ENCODE data around the gene RGS3.
"Not testable (repeated sequence)": the region's sequence is repeated elsewhere in the genome, so short reads cannot be mapped to it uniquely, and the experiment has no call there.

Gene RGS3

DNA sequence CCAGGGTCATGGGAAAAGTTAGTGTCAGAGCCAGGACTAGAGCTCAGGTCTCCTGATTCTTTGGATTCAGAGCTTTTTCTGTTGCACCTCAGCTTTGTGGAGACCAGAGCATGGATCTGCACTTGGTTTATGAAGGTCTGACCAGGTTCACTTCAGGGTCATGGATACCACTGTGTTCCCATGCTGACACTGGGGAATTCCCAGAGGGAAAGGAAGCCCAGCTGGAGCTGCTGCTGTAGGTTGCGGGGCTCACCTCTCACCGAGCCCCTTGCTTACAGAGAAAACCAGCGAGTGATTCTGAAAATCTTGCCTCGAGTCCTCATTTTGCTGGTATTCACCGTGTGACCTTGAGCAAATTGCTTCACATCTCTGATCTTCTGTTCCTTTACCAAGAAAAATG is 83.0 kb downstream of the RGS3 start:
- no peak for DNase-seq (ENCODE audit: low read depth, low spot score)

DNA sequence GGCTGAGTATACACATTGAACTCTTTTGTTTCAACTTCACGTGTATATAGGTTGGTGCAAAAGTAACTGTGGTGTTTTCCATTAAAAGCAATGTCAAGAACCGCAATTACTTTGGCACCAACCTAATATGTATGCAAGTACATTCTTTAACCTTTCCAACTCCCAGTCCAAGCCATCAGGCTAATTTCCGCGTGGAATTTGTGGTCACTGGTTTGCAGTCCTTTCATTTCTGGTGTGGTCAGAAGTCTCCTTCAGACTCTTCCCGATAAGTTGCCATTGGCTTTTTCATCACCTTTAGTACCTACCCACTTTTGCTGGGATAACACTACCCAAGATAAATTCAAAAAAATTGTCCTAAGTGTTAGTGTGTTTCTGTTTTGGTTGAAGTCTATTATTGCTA is 84.0 kb downstream of the RGS3 start:
- DNase-seq (ENCODE audit: low read depth, low spot score), result no peak

DNA sequence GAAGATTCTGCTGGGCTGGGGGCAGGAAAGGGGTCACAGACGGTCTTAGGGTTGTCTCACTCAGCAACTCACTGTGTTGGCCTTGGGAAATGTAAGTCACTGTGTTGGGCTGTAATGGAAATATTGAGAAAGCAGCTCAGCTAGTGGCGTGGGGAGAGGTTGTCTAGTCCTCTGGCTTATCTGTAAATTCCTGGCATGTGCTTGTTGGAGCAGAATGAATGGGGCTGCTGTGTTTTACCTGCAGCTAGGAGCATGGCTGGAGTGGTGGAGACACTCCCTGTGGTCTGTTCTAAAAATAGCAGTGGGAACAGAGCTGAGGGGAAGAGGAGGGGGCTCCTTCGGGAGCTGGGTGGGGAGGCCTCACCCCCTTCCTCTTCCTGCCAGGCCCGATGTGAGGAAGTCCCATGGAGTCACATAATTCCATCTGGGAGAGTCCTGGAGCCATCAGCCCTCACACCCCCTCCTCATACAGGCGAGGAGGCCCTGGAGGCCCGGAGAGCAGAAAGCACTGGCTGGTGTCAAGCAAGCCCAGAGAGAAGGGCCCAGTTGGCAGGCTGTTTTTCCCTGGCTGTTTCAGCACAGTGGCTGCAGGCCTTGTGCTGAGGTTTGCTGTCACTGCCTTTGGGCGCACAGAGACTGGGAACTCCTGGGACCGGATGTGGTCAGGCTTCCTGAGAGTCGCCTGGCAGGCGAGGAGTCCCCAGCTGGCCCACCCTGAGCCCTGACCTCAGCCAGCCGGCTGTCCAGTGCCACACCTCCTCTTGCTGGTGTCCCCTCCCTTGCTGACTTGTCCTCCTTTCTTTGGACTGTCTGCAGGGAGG is 84.9 kb downstream of the RGS3 start:
- DNase-seq (ENCODE audit: low read depth, low spot score), result no peak

- DNase-seq (ENCODE audit: low read depth, low spot score), result not testable (repeated sequence)
Observed at GRCh38 chr9:113549892-113550291, 86.4 kb downstream of the RGS3 start.

DNA sequence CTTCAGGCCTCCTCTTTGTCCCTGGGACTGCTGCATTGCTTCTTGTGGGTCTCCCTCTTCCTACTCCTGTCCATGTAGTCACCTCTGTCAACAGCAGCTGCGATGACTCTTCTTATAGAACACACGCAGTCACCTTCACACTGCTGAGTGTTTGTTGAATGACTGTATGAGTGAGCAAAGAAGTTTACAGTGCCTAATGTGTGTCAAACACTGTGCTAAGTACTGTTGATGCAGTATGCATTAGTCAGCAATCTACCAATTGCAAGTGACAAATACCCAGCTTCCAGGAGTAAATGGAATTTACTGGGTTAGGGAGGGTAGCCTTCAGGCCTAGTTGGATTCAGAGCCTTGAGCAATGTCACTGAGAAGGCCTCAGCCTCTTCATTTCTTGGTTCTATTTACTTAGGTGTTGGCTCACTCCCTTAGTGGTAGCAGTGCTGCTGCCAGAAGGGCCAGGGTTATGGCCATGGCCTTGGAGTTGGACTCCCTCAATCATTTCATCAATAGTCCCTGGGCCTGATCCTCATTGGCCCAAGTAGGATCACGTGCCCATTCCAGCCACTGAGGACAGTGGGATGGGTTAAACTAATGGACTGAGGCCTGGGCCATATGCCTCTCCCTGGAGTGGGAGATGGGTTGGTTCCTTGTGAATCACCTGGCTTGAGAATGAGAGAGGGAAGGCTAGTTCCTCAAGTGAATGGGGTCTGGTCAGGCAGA is 93.5 kb downstream of the RGS3 start:
- DNase-seq (ENCODE audit: low read depth, low spot score), result no peak

GRCh38 chr9:113558632-113559502 is 95.3 kb downstream of the RGS3 start:
- DNase-seq (ENCODE audit: low read depth, low spot score), result no peak

- no peak for DNase-seq (ENCODE audit: low read depth, low spot score)
Observed at GRCh38 chr9:113559834-113560800, 96.6 kb downstream of the RGS3 start.

DNA sequence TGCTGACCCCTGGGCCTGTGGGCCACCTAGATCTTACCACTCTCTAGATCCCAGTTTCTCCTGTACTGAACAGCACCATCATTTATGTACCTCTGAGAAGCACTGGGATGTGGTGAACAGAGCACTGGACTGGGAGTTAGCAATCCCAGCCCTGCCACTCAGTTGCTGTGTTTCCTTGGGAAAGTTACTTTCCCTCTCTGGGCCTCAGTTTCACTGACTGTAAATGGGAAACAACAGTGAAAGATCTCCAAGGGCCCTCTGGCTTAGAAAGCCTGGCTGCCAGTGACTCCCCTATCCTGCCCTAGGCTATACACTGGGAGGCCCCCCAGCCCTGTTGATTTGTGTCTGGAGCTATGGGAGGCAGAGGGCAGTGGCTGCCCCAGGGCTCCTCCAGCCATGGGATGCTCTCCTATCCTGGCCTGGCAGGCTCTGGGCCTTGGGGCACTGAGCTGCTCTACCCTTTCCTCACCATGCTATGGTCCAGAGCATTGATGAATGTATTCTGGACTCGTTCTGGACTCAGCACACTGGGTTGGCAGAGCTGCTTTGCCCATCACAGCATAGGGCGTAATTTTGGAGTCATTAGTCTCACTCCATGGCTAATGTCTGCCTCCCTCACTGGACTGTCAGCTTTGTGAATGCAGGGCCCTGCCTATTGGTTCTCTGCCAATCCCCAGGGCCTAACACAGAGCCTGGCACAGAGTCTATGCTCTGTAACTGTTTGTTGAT is 99.3 kb downstream of the RGS3 start:
- DNase-seq (ENCODE audit: low read depth, low spot score), result no peak

GRCh38 chr9:113563826-113564497 is 100.4 kb downstream of the RGS3 start:
- no peak for DNase-seq (ENCODE audit: low read depth, low spot score)

DNA sequence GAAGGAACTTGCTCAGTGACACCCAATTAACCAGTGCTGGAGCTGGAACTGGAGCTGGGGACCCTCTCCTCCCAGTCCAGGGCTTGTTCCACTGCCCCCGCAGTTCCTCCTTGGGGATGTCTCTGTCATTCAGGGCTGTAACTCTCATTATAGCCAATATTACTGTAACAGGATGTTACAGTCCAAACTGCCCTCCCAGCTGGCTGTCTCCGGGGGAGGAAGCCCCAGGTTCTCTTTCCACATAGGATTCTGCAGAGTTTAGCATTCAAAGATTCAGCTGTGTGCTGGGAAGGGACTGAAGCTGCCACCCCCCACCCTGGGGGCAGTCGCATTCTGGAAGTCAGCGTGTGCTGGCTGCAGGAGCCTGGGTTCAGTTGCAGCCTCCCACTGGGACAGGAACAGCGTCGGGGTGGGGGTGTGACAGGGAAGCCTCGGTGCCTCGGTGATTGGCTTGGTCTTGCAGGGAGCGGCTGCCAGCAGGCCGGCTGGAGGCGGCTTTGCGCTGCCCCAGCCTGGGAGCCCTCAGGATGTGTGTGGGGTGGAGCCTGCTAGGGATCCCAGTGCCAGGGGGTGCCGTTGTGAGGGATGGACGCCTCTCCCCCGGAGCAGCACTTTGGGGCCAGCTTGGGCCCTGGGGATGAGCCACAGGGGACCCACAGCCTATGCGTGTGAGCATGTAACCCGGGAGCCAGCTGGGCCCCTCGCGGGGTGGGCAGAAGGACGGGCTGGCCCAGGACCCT is 101.1 kb downstream of the RGS3 start:
- no peak for DNase-seq (ENCODE audit: low read depth, low spot score)

GRCh38 chr9:113566016-113566711 is 102.6 kb downstream of the RGS3 start:
- no peak for DNase-seq (ENCODE audit: low read depth, low spot score)

GRCh38 chr9:113566712-113567071 is 103.2 kb downstream of the RGS3 start:
- DNase-seq (ENCODE audit: low read depth, low spot score), result no peak

GRCh38 chr9:113567361-113568080 is 104.0 kb downstream of the RGS3 start:
- no peak for DNase-seq (ENCODE audit: low read depth, low spot score)

DNA sequence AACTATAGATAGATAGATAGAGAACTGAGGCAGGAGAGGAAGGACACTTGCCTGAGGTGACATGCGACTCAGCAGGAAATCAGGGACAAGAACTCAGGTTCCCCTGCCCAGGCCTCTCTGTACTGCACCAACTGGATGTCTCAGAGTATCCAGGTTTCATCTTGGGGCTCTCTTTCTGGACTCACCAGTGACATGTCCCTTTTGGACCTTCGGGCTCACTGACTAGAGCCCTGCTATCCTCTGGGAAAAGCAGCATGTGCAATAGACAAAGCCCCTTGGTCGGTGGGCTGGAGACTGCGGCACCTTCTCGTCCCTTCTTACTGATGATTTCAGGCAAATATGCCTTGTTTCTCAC is 104.5 kb downstream of the RGS3 start:
- no peak for DNase-seq (ENCODE audit: low read depth, low spot score)

DNA sequence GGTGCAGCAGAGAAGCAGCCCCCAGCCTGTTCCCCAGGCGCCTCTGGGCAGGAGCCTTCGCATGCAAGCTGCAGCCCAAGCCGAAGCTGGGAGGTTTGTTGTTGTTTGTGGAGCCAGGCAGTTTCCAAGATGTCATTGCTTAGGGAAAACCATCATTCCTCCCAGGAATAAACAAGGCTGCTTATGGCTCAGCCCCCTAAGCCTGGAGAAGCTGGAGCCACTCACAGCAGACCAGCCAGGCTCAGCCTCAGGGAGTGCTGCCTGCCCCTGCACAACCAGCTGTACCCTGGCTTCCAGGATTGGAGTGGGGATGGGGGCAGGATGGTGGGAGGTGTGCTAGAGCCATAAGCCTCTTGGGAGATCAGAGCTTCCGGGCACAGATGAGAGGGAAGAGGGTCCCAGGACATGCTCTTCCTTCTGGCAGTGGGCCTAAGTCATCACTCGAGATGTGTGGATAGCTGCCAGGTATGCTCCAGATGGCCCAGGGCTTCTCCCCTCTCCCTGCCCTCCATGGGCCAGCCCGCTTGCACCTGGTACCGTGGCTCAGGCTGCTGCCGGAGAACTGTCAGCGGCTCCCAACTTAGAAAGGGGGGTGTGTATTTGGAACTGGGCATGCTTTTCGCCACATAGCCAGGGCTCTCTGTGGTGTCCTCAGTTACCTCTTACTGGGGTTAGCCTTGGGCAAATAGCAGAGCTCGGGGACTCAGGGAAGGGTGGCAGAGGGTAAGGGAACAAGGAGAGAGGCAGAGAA is 105.2 kb downstream of the RGS3 start:
- no peak for DNase-seq (ENCODE audit: low read depth, low spot score)

DNA sequence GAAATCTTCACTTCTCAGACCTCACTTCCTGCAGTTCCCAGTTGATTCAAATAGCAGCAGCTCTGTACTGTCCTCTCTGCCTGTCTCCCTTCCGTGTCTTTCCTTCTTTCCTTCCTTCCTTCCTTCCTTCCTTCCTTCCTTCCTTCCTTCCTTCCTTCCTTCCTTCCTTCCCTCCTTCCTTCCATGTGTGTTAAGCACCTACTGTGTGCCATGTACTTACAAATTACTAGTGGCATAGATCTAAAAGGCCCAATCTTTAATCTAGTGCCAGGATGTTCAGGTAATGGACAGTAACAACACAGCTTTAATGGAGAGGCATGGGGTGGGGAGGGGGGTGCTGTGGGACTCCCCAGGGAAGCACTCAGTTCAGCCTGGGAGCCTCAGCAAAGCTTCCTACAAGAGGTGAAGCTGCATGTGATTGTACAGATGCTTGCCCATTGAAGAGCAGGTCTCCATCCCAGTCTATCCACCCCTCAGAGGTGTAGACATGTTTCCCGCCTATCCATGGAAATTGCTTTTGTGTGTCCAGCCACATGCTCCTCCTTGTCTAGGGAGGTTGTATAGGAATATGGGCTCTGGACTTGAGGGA is 106.0 kb downstream of the RGS3 start:
- DNase-seq (ENCODE audit: low read depth, low spot score), result no peak

DNA sequence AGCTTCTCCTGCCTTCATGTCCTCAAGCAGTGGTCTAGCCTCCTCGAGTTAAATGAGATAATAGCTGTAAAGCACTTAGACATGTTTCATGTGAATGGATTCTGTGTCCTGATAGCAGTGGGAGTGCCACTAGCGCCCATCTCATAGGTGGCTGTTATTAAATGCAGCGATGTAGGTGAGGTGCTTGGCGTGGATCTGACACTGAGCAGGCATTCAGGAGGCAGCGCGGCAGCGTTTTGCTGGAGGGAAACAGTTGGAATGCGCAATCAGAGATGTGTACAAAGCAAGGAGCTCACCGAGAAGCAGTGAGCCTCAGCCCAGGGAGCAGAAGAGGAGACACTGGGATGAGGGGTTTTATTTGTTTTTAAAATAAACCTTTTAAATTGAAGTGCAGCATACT is 106.6 kb downstream of the RGS3 start:
- DNase-seq (ENCODE audit: low read depth, low spot score), result no peak

Measured in activated CD4-positive, CD25-positive, alpha-beta regulatory T cell treated with anti-CD3 and anti-CD28 coated beads, Interleukin-2, amount 50 U/mL, for 16 hours (primary cell).